ENCODE data around the gene NKX1-2.

NKX1-2 gene

DNA sequence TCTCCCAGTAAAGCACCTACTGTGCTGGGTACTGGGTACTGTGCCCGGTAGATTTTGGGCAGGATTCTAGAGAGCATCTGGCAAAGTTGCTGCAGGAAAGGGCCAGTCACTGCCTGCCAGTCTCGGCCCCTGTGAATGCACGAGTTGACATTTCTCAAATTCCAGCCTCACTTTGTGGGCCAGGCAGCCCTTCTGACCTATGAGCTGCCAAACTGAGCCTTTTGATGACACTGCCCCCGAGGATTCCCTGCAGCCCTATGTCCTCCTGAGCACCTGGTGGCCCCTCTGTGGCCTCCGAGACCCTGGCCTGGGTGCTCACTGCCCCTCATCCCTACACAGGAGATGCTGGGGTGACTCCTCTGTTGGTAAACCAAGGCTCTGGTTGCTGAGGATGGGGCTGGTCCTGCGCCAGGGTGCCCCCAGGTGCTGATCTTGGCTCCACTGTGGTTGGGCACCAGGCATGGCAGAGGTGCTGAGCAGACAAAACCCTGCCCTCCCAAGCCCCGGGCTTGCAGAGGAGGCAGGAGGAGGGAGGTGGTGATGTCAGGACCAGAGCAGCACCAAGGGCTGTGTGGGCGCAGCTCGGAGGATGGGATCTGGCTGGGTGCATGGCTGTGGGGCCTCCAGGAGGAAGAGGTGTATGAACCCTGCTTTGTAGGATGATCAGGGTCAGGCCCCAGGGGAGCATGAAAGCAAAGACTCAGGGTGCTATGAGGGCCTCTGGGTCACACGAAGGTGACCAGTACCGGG is 28.0 kb upstream of the NKX1-2 start:
- Histone ChIP-seq H3K4me3 (no peak overlapping the region), H3K27ac (no peak overlapping the region)

DNA sequence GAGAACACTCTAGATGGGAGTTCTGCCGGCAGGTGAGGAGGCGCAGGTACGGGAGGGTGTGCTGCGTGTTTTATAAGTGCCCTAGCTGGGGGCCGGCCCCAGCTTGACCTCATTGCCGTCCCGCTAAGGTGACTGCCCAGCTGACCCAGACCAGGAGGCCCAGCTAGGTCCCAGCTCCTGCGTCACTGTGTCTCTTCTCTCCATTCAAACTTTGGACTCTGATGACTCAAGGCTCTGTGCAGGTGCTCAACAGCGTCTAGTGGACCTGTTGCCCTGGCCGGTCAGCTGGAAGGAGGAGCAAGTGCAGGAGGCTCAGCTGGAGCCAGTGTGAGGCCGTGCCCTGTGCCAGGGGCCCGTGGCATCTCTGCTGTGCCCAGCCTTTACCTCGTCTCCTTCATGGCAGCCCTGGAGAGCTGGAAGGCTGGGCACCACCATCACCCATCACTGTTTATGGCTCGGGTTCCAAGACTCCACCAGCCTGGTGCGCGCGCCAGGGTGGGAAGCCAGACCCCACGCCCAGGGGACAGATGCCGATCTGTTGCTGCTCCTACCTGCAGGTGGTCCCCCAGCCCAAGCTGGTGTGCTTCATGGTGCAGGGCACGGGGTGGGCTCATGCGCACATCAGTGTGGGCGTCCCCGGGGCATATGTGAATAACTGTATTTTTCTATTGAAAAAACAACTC is 26.3 kb upstream of the NKX1-2 start:
- Histone ChIP-seq H3K4me3 (no peak overlapping the region), H3K27ac (no peak overlapping the region)

DNA sequence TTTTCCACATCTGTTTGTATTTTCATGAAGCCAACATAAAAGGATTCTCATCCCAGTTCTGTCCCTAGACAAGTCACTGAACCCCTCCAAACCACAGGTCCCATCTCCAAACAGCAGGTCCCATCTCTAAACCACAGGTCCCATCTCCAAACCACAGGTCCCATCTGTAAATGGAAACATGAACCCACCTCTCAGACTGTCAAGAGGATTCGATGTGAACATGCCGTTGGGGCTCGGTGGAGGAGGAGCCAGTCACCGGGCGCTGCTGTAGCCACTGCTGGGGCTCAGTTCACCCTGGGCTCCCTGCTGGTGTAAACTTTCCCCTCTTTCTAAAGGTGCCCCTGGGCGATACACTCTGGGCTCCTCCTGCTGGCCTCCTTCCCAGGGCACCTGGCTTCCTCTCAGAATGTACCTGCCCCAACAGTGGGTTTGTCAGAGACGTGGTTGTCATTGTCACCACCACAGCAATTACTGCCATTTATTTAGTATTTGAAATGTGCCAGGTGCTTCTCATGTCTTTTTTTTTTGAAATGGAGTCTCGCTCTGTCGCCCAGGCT is 24.8 kb upstream of the NKX1-2 start:
- no peak overlapping the region for H3K27ac ChIP-seq

DNA sequence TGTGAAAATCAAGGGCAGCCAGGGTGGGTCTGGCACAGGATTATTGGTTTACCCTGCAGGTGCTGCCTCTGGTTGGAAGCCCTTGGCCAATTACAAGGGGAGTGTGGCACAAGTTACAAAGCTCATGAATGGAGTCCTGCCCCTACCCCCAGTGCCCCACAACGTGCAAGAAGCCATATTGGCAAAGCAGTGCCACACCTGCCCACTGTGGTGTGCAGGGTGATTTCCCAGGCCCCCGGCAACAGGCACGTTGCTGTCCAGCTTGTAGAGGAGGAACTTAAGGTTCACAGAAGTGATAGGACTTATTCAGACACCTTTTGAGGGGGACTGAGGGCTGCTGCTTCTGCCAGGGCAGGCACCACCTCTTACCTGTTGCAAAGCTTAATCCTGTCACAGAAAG is 23.2 kb upstream of the NKX1-2 start:
- no peak overlapping the region for H3K27ac ChIP-seq
- H3K4me3 ChIP-seq: no peak overlapping the region

More for the DNA sequence above, 24.8 kb upstream of the NKX1-2 start:
- H3K4me3 ChIP-seq: no peak overlapping the region

DNA sequence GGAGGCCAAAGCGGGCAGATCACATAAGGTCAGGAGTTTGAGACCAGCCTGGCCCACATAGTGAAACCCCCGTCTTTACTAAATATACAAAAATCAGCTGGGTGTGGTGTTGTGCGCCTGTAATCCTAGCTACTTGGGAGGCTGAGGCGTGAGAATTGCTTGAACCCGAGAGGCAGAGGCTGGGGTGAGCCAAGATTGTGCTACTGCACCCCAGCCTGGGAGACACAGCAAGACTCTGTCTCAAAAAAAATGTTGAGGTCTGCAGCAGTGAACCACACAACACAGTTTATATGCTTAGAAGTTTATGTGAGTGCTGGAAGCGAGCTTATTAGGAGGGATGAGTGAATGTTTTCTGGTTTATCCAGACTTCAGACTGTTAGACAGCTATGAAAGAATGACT is 22.2 kb upstream of the NKX1-2 start:
- H3K4me3 ChIP-seq: no peak overlapping the region
- no peak overlapping the region for H3K27ac ChIP-seq

DNA sequence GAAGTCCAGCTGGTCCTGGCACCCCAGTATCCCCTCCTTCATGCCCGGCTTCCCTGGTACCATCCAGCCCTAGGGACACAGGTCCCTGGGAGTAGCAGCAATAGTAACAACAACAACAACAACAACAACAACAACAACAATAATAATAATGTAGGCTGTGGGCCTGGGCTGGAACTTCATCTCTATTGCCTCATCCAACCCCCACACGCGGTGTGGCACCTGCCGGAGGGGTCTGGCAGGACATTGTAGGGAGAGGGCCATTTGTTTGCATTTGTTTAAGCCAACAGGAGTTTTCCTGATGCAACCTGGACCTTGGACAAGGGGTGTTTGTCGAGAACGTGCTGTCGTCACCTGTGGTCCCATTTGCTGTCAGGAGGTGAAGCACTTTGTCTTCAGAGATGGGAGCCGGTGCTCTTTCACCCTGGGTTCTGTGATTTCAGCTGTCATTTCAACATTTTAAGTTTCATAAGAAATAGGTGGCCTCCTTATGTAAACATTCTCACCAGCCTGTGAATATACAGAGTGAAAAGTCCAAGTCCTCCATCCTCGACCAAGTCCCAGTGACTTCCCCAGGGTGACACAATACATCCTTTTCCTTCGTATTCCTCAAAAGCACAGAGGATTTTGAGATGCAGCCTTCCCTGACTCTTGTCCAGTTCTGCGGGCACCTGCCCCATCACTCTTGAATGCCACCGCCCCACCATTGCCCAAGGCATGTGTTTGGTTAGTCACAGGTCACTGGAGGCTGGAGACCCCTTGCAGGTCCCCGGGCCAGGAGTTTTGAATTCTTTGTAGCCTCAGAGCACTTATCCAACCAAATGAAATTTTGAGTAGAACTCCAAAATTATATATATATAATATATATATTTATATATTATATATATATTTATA is 21.0 kb upstream of the NKX1-2 start:
- Histone ChIP-seq H3K4me3 (no peak overlapping the region), H3K27ac (no peak overlapping the region)

DNA sequence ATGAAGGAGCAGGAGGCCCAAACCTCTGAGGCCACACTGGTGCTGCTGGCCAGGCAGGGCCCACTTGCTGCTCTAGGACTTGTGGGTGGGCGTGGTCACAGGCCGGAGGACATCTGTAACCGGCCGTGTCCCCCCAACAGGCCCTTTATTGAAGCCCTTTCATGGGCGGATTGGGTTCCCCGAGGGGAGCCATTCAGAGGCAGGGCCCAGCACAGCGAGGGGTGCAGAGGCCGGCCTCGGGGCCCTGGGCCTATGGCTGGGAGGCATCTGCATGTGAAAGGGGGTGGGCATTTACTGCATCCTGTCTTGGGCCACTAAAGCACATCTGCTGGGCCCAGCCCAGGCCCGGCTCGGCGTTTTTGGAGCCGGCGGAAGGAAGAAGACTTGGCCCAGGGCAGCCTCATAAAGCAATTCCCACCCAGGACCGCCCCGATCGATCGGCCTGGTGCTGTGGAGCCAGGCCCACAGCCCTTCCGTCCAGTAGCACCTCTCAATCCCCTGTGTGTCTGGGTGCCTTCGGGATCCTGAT is 20.2 kb upstream of the NKX1-2 start:
- Histone ChIP-seq H3K4me3 (no peak overlapping the region), H3K27ac (no peak overlapping the region)

DNA sequence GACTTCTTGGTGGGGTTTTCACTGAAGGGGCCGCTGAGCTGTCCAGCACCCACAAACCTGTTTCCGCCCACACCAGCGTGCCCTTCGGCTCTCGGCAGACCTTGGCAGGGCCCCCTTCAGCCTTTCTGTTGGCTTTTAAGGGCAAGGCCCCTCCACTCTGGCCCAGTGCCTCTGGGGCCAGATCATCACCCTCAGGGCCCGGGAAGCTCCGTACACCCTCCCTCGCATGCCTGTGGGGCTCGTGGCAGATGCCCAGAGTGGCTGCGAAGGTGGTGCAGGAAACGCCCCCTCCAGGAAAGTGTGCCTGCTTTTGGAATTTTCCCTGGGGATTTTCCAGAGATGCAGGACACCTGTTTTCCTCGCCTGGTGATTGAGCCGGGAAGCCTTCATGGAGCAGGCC is 18.8 kb upstream of the NKX1-2 start:
- H3K4me3 ChIP-seq: no peak overlapping the region
- no peak overlapping the region for H3K27ac ChIP-seq

DNA sequence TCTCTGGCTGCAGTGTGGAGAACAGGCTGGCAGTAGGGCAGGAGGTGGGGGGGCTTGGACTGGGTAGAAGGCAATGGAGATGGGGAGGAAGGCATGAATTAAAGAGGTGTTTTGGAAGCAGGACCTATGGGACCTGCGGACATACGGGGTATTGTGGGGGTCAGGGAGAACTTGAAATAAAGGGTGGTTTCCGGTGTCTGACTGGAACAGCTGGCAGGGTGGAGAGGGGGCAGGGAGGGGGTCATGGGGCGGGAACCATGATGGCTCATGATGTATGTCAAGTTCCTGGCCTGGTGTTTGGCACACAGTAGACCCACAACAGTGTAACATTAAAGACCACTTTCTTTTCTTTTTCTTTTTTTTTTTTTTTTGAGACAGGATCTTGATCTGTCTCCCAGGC is 17.3 kb upstream of the NKX1-2 start:
- Histone ChIP-seq H3K27ac (no peak overlapping the region), H3K4me3 (no peak overlapping the region)

DNA sequence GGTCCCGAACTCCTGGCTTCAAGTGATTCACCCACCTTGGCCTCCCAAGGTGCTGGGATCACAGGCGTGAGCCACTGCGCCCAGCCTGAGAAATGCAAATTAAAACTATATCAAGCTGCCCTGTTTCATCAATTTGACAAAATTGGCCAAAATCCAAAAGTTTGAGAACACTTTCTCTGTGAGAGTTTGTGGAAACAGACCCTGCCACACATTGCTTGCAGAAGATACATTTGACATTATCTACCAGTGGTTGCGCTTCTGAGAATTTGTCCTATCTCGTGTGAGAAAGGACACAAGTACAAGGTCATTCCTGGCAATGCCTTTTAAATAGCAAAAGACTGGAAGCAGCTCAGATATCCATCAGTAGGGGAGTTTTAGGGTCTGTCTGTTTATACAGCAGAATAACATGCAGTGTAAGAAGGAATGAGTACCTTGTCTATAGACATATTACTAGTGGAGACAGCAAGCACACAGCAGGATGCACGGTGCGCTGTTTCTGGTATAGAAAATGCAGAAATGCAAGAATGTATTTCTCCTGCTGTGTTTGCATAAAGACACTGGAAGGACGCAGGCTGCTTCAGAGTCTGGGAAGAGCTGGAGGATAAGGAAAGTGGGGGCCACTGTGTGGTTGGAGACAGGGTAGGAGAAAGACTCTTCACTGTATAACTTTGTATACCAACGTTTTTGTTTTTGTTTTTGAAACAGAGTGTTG is 16.1 kb upstream of the NKX1-2 start:
- no peak overlapping the region for H3K27ac ChIP-seq
- H3K4me3 ChIP-seq: no peak overlapping the region

DNA sequence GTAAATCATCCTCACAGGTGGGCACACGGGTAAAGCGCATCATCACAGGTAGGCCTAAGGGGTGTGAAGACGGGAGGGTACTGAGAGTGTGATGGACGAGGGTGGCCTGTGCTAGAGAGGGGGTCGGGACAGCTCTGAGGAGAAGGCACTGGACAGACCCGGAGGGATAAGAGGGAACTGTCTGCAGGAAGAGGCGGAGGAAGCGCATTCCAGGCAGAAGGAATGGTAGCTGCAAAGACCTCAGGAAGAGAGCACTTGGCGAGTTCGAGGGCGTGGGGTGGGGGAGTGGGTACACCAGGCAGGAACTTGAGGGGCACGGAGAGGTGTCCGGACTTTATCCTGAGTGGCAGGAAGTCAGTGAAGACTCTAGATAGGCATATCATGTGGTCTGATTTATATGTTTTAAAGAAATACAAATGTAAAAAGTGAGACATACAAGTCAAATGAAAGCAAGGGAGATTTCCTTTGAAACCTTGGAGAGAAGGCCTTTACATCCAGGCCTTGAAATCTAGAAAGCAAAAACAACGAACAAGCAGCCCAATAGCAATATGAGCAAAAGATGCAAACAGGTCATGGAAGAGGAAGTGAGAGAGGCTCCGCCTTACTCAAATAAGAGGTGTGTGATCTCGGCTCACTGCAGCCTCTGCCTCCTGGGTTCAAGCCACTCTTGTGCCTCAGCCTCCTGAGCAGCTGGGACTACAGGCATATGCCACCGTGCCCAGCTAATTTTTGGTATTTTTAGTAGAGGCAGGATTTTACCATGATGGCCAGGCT is 15.4 kb upstream of the NKX1-2 start:
- Histone ChIP-seq H3K27ac (peak overlapping the region in 1 of 21 experiments; percentile 15), H3K4me3 (no peak overlapping the region)

DNA sequence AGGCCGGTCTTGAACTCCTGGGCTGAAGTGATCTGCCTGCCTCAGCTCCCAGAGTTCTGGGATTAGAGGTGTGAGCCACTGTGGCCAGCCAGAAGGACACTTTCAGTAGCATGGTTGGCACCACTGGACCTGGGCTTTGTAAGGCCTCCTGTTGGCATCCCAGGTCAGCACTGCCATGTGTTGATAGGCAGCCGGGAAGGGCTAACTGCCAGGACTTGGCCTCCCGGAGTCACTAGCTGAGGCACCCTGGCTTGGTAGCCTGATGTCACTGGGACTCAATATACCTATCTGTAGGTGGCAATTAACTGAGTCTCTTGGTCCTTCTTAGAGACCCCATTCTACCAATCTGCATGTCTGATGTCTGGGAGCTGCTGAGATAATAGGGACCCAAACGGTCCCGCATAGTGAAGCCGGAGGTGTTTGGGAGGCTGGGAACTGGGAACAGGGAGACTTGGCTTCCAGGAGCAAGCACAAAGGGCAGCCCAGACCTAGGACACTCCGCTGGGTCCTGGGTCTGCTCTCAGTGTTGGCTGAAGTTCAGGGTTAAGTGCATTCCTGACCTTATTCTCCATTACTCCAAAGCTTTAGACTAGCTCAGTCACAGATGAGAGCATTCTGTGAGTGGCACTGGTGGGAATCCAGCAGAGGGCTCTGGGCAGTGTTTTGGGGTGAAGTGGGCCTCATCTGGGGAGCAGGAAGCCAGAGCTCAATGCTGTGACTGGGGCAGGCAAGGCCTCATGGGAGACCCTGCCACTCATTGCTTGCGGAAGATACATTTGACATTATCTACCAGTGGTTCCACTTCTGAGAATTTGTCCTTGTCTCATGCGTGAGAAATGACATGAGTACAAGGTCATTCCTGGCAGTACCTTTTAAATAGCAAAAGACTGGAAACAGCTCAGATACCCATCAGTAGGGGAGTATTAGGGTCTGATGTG is 14.5 kb upstream of the NKX1-2 start:
- peak overlapping the region in 1 of 21 experiments; percentile 15 for H3K27ac ChIP-seq
- H3K4me3 ChIP-seq: no peak overlapping the region

DNA sequence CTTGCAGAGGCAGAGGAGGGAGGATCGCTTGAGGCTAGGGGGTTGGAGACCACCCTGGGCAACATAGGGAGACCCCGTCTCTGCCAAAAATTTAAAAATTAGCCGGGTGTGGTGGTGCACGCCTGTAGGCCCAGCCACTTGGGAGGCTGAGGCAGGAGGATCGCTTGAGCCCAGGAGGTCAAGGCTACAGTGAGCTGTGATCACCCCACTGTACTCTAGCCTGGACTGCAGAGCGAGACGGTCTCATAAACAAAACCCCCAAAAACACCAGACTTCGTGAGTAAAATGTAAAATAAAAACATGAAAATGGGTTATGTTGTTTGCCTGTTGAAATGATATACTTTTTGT is 12.5 kb upstream of the NKX1-2 start:
- peak overlapping the region; percentile 60 to 88 (median 70) for H3K4me3 ChIP-seq
- peak overlapping the region in 15 of 21 experiments; percentile 60 to 94 (median 82) for H3K27ac ChIP-seq

DNA sequence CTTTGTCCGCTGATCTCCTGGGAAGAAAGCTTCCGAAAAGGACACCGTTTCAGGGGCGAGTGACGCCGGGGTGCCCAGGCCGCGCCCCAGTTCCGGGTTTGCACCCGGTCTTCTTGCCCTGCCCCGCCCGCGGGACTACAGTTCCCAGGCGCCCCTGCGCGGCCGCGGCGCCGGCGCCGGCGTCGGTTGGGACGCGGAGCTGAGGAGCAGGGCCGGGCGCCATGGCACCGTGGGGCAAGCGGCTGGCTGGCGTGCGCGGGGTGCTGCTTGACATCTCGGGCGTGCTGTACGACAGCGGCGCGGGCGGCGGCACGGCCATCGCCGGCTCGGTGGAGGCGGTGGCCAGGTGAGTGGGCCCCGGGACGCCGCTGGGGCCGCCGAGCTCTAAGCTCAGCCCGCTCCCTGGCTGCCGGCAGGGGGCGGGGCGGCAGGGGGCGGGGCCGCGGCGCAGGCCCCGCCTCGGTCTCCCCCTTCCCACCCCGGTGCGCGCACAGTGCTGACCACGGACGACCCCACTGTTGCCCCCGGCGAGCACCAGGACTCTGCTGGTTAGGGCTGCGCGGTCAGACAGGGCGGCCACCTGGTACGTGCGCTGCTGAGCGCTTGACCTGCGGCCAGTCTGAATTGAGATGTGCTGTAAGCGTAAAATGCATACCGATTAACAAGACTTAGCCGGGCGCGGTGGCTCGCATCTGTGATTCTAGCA is 12.0 kb upstream of the NKX1-2 start, which contains the start of gene LHPP:
Gene LHPP, plus strand, starts transcription at position 182 of the 706 bp plus-strand sequence. Its CDS starts 40 bp downstream, at position 222.
- H3K27ac ChIP-seq: peak within 1 kb of the TSS; percentile 36 to 94 (median 82)
- H3K4me3 ChIP-seq: peak within 1 kb of the TSS; percentile 60 to 88 (median 70)

DNA sequence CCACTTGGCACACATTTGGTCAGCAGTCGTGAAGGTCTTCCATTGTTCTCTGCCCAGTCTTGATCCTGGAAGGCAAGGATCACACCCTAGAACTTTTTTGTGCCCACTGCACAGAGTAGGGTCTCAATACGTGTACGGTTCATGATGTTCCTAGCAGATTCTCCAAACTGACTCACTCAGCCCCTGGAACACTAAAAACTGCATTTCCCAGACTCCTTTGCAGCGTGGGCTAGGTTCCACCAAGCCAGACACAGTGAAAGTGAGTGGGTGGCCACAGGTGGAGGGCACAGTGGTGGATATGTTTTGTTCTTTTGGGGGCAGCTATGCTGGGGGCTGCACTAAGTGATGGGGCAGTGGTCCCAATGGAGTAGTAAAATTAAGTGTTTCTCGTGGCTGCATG is 10.3 kb upstream of the NKX1-2 start:
- H3K27ac ChIP-seq: no peak overlapping the region
- no peak overlapping the region for H3K4me3 ChIP-seq

DNA sequence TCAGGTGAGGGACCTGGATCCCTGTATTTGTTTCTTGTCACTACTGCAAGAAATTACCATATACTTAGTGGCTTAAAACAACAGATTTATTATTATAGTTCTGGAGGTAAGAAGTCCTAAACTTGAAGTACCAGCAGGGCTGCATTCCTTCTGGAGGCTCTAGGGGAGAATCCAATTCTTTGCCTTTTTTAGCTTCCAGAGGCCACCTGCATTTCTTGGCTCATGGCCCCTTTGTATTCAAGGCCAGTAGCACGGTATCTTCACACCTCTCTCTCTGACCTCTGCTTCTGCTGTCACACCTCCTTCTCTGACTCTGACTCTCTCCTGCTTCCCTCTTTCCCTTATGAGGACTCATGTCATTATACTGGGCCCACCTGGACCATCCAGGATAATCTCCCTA is 9.6 kb upstream of the NKX1-2 start:
- Histone ChIP-seq H3K27ac (no peak overlapping the region), H3K4me3 (no peak overlapping the region)

DNA sequence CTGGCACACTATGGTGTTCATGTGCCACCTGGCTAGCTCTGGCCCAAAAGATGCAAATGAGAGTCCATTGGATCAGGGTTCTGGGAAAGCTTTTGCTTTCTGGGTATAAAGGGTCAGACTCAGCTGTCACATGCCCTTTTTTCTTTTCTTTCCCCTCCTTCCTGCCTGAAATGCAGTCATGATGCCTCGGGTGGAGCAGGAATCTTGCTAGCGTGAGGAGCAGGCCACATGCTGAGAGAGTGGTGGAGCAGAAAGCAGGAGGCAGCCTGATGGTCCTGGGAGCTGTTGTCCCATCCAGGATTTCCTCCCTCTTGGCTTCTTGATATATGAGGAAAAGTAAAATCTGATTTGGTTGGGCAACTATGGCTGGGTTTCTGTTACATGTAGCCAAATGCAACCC is 9.1 kb upstream of the NKX1-2 start:
- H3K27ac ChIP-seq: peak overlapping the region in 1 of 21 experiments; percentile 63
- no peak overlapping the region for H3K4me3 ChIP-seq

All from skin epidermis (tissue), 12 donors.